ENCODE data around the gene SYTL3.

DNA sequence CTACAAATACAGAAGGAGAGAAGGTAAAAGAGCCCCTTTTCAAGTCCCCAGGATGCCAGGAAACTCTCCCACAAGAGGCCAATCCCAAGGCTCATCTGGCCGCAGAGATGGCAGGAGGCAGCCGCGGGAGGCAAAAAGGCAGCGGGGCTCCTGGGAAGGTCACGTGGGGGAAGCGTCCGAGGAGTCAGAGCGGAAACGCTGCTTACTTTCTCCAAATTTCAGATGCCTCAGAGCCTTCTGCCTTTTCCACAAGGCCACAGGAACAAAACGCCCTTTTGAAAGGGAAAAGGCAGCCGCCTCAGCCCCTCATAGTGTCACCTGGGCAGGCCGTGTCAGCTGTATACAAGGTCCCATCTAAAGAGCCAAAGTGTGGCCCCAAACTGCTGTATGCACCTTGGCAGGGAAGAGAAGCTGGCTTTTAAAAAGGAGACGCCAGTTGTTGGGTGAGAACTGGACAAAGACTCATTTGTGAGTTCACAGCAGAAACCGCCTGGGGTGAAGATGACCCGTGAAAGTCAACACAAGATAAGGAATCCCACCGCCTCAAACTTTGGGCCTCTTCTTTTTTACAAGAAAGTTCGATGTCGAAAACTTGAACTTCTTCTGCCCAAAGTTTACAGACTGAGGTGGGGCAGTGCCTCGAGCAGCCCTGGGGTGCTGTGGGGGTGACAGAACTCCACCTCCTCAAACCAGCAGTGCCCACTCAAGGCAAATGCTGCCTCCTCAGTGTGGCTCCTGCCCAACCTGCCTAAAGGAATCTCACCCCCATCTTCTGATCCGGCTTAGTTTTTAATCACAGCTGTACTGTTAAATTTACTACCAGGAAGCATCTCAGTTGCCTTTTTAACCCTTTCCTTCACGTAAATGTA lies 124.0 kb downstream of the SYTL3 start:
- TF ChIP-seq CTCF (conservative IDR thresholded peaks at IDR 0.05; ENCODE audit: low read depth in 2 of 2) (no peak), POLR2AphosphoS5 (IDR thresholded peaks at IDR 0.05; ENCODE audit: low read depth) (no peak)
- TF ChIP-seq, protein P1, sequence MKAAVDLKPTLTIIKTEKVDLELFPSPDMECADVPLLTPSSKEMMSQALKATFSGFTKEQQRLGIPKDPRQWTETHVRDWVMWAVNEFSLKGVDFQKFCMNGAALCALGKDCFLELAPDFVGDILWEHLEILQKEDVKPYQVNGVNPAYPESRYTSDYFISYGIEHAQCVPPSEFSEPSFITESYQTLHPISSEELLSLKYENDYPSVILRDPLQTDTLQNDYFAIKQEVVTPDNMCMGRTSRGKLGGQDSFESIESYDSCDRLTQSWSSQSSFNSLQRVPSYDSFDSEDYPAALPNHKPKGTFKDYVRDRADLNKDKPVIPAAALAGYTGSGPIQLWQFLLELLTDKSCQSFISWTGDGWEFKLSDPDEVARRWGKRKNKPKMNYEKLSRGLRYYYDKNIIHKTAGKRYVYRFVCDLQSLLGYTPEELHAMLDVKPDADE (IDR thresholded peaks at IDR 0.05): no peak
